Natural killer cell (primary cell): ENCODE measurements around the gene FUT3. TPM values are rescaled to one million over a fixed set of nuclear protein-coding genes. Genes with fewer than 3 reads are reported as not detected.

ENCODE experiments used
- ATAC-seq, 3 donors: fragments of 150-1000 bp in 2 of 3; fragments of 200-7000 bp in 1 of 3; cut with Tn5 transposase; 1 replicate in 1 of 3; 2 replicates in 2 of 3; pipeline ENCODE4 v1.10.0; 2021; ENCODE audit warnings: mild to moderate bottlenecking in 2 of 3, moderate library complexity in 2 of 3
- DNase-seq, 2 donors: peaks; one replicate each; pipeline versions ENCODE4 v3.0.0 to v3.0.0-alpha.2; 2013 to 2021; ENCODE audit warnings: mixed read lengths in 1 of 2
- H3K27ac ChIP-seq: one replicate; pipeline ENCODE4 v1.5.1; 2013; ENCODE audit warnings: mild to moderate bottlenecking, low read length
- H3K27me3 ChIP-seq: one replicate; pipeline ENCODE4 v1.6.1; 2013; ENCODE audit warnings: low read length; ENCODE audit not compliant: control insufficient read depth, insufficient read depth
- H3K36me3 ChIP-seq: one replicate; pipeline ENCODE4 v1.6.1; 2013; ENCODE audit warnings: low read length; ENCODE audit not compliant: control insufficient read depth, insufficient read depth
- H3K4me1 ChIP-seq: one replicate; pipeline ENCODE4 v1.6.1; 2013; ENCODE audit warnings: low read length; ENCODE audit not compliant: control insufficient read depth, insufficient read depth
- H3K4me3 ChIP-seq: one replicate; pipeline ENCODE4 v1.5.1; 2013; ENCODE audit warnings: low read length
- H3K9me3 ChIP-seq: one replicate; pipeline ENCODE4 v1.6.1; 2013; ENCODE audit warnings: low read length; ENCODE audit not compliant: control insufficient read depth, insufficient read depth
- H3K27ac Mint-ChIP-seq, 2 donors: one replicate each; pipeline ENCODE4 v1.8.0; 2022; ENCODE audit warnings: mild to moderate bottlenecking in 2 of 2, mixed read lengths in 2 of 2, moderate library complexity in 1 of 2
- H3K27me3 Mint-ChIP-seq, 2 donors: one replicate each; pipeline ENCODE4 v1.8.0; 2022; ENCODE audit warnings: low read depth in 2 of 2, mixed read lengths in 2 of 2
- H3K36me3 Mint-ChIP-seq: one replicate; pipeline ENCODE4 v1.8.0; 2022; ENCODE audit warnings: mixed read lengths
- H3K4me1 Mint-ChIP-seq, 2 donors: one replicate each; pipeline ENCODE4 v1.8.0; 2022; ENCODE audit warnings: mixed read lengths in 2 of 2
- H3K4me3 Mint-ChIP-seq: one replicate; pipeline ENCODE4 v1.8.0; 2022; ENCODE audit warnings: mild to moderate bottlenecking, moderate library complexity, mixed read lengths
- H3K9me3 Mint-ChIP-seq, 2 donors: one replicate each; pipeline ENCODE4 v1.8.0; 2022; ENCODE audit warnings: mixed read lengths in 2 of 2
- CTCF ChIP-seq: fragments of 200-600 bp; IDR thresholded peaks from one replicate; pipeline ENCODE4 v1.8.0; 2022; ENCODE audit warnings: antibody characterized with exemption
- WGBS: methylation state at CpG from one replicate; pipeline ENCODE4 v1.1.7; 2013; ENCODE audit warnings: missing lambda C conversion rate; ENCODE audit not compliant: insufficient coverage; 5-methylcytosine and 5-hydroxymethylcytosine counted together
- intact Hi-C: fragments of 100-400 bp; cut with micrococcal nuclease; formaldehyde crosslinking; loops from one replicate; pipeline ENCODE4 v1.14.2; 2022
- total RNA-seq, 4 donors: library from RNA; stranded (reverse); fragments of 120-200 nt in 1 of 4; gene quantifications; one replicate each; pipeline versions ENCODE4 v1.2.3 to v1.2.4, GENCODE V29; 2013 to 2022

The FUT3 gene
- total RNA-seq, 3 donors from 2014 or later (not counting 1 experiment from before 2014, with no cell fraction given): not detected

- no peak overlapping the region for H3K27ac Mint-ChIP-seq
- TF ChIP-seq CTCF: no peak
Measured at GRCh38 chr19:5832527-5833216, 18.6 kb downstream of the FUT3 start.

GRCh38 chr19:5832061-5832460, 19.2 kb downstream of the FUT3 start:
- Mint-ChIP-seq H3K27ac (no peak overlapping the region), H3K4me3 (no peak overlapping the region), H3K36me3 (no peaks in the 10 kb centered on the region), H3K4me1 (peaks cover 12 to 13% of the 10 kb centered on the region in 2 donors), H3K27me3 (peaks cover 0 to 7% of the 10 kb centered on the region in 2 donors), H3K9me3 (no peaks in the 10 kb centered on the region)
- H3K36me3 ChIP-seq: no peaks in the 10 kb centered on the region
- DNase-seq (no peak), ATAC-seq (no peak)
- H3K27ac ChIP-seq: no peak overlapping the region
- no peaks in the 10 kb centered on the region for H3K27me3 ChIP-seq
- WGBS: 94% methylated on average over 22 of the region's 22 CpGs
- H3K4me3 ChIP-seq: no peak overlapping the region
- TF ChIP-seq CTCF: no peak
- H3K9me3 ChIP-seq: no peaks in the 10 kb centered on the region
- H3K4me1 ChIP-seq: peaks cover 21% of the 10 kb centered on the region
- intact Hi-C loops: no loop called here

More at GRCh38 chr19:5832527-5833216, 18.6 kb downstream of the FUT3 start:
- H3K4me1 ChIP-seq: peaks cover 15% of the 10 kb centered on the region
- WGBS: 94% methylated on average over 6 of the region's 6 CpGs
- no peaks in the 10 kb centered on the region for H3K36me3 ChIP-seq
- ATAC-seq (no peak), DNase-seq (no peak)
- Mint-ChIP-seq H3K27me3 (peaks cover 0 to 5% of the 10 kb centered on the region in 2 donors), H3K36me3 (no peaks in the 10 kb centered on the region), H3K4me1 (peaks cover 9 to 10% of the 10 kb centered on the region in 2 donors), H3K9me3 (no peaks in the 10 kb centered on the region), H3K4me3 (no peak overlapping the region)
- no peak overlapping the region for H3K4me3 ChIP-seq
- H3K27me3 ChIP-seq: no peaks in the 10 kb centered on the region
- H3K27ac ChIP-seq: no peak overlapping the region
- intact Hi-C loops: no loop called here
- no peaks in the 10 kb centered on the region for H3K9me3 ChIP-seq

GRCh38 chr19:5831159-5831558, 20.1 kb downstream of the FUT3 start:
- Mint-ChIP-seq H3K27ac (no peak overlapping the region), H3K4me3 (no peak overlapping the region), H3K9me3 (no peaks in the 10 kb centered on the region), H3K36me3 (no peaks in the 10 kb centered on the region), H3K4me1 (peaks cover 15 to 16% of the 10 kb centered on the region in 2 donors), H3K27me3 (peaks cover 0 to 8% of the 10 kb centered on the region in 2 donors)
- Histone ChIP-seq H3K9me3 (no peaks in the 10 kb centered on the region), H3K4me3 (no peak overlapping the region), H3K4me1 (peaks cover 26% of the 10 kb centered on the region), H3K36me3 (no peaks in the 10 kb centered on the region), H3K27me3 (no peaks in the 10 kb centered on the region), H3K27ac (no peak overlapping the region)
- TF ChIP-seq CTCF: no peak
- intact Hi-C loops: no loop called here
- no peak for ATAC-seq
- 91% methylated on average over 9 of the region's 9 CpGs for WGBS
- no peak for DNase-seq
